T-cell (primary cell): ENCODE results near the gene ADGRL3. TPM values are rescaled to one million over a fixed set of nuclear protein-coding genes. Genes with fewer than 3 reads are reported as not detected.

ENCODE experiments used
- ATAC-seq, 4 experiments: fragments of 200-7000 bp in 3 of 4; fragments of 150-1000 bp in 1 of 4; cut with Tn5 transposase; replicated peaks in 1 of 4; 1 replicate in 3 of 4; 2 replicates in 1 of 4; pipeline ENCODE4 v1.10.0; 2021; ENCODE audit warnings: moderate library complexity in 3 of 4, mild to moderate bottlenecking in 2 of 4, moderate number of reproducible peaks in 1 of 4
- CTCF ChIA-PET, 2 donors: fragments of 300-600 bp; sonication (Branson Sonifier 250); formaldehyde crosslinking; loops; one replicate each; lab custom pipeline; 2022; ENCODE audit warnings: antibody characterized with exemption in 2 of 2; lab: Charles Lee
- POLR2A ChIA-PET, 2 donors: fragments of 300-600 bp; sonication (Branson Sonifier 250); formaldehyde crosslinking; loops; one replicate each; lab custom pipeline; 2022; ENCODE audit warnings: antibody characterized with exemption in 2 of 2; lab: Charles Lee
- DNase-seq, 35 experiments: peaks; one replicate each; pipeline versions ENCODE4 v3.0.0 to v3.0.0-alpha.2; 2013 to 2023
- H3K27ac ChIP-seq: one replicate; pipeline ENCODE4 v1.5.1; 2013; ENCODE audit warnings: low read length
- H3K27me3 ChIP-seq, 2 experiments: replicated peaks in 1 of 2; 1 replicate in 1 of 2; 2 replicates in 1 of 2; pipeline versions ENCODE4 v1.6.1 to v1.7.0; 2013; ENCODE audit warnings: low read length in 1 of 2, mixed read lengths in 1 of 2; ENCODE audit not compliant: control insufficient read depth in 2 of 2, insufficient read depth in 2 of 2; ENCODE audit errors: extremely low read depth in 1 of 2
- H3K36me3 ChIP-seq, 2 donors: 1 replicate in 1 of 2; 2 replicates in 1 of 2; pipeline versions ENCODE4 v1.6.1 to v1.7.0; 2013; ENCODE audit warnings: low read length in 1 of 2; ENCODE audit not compliant: control insufficient read depth in 2 of 2, insufficient read depth in 1 of 2; ENCODE audit errors: extremely low read depth in 1 of 2
- H3K4me1 ChIP-seq, 2 experiments: 1 replicate in 1 of 2; 2 replicates in 1 of 2; pipeline versions ENCODE4 v1.6.1 to v1.7.0; 2013; ENCODE audit warnings: low read length in 2 of 2, mixed read lengths in 1 of 2; ENCODE audit not compliant: insufficient read depth in 2 of 2, control insufficient read depth in 1 of 2; ENCODE audit errors: extremely low read depth in 1 of 2
- H3K4me3 ChIP-seq, 2 donors: 1 replicate in 1 of 2; 2 replicates in 1 of 2; pipeline versions ENCODE4 v1.5.1 to v1.7.0; 2013; ENCODE audit warnings: mild to moderate bottlenecking in 2 of 2, low read length in 1 of 2, moderate library complexity in 1 of 2; ENCODE audit not compliant: control insufficient read depth in 1 of 2; ENCODE audit errors: extremely low read depth in 1 of 2
- H3K9me3 ChIP-seq: 2 replicates; pipeline ENCODE4 v1.7.0; 2013
- H3K27ac Mint-ChIP-seq, 2 donors: one replicate each; pipeline ENCODE4 v1.8.0; 2020 to 2021; ENCODE audit warnings: mild to moderate bottlenecking in 2 of 2, mixed read lengths in 2 of 2
- H3K27me3 Mint-ChIP-seq, 2 donors: one replicate each; pipeline ENCODE4 v1.8.0; 2021 to 2022; ENCODE audit warnings: mixed read lengths in 2 of 2
- H3K36me3 Mint-ChIP-seq: one replicate; pipeline ENCODE4 v1.8.0; 2021; ENCODE audit warnings: mixed read lengths
- H3K4me1 Mint-ChIP-seq, 3 donors: one replicate each; pipeline ENCODE4 v1.8.0; 2020 to 2022; ENCODE audit warnings: mixed read lengths in 3 of 3, mild to moderate bottlenecking in 1 of 3
- H3K4me3 Mint-ChIP-seq, 3 donors: one replicate each; pipeline ENCODE4 v1.8.0; 2020 to 2022; ENCODE audit warnings: mild to moderate bottlenecking in 3 of 3, mixed read lengths in 3 of 3, moderate library complexity in 3 of 3
- H3K9me3 Mint-ChIP-seq, 3 donors: one replicate each; pipeline ENCODE4 v1.8.0; 2020 to 2022; ENCODE audit warnings: mixed read lengths in 3 of 3
- WGBS: methylation state at CpG from one replicate; pipeline ENCODE4 v1.1.5; 2013; ENCODE audit warnings: missing lambda C conversion rate; ENCODE audit not compliant: insufficient coverage; 5-methylcytosine and 5-hydroxymethylcytosine counted together
- total RNA-seq, 35 experiments: library from RNA in 6 of 35; stranded (reverse) in 6 of 35; fragments of 120-200 nt in 1 of 35; gene quantifications; one replicate each; pipeline versions ENCODE4 v1.2.1 to v1.2.4 and lab custom pipeline; 2013 to 2026

The ADGRL3 gene
- total RNA-seq, 5 donors from 2014 or later (not counting 1 experiment from before 2014, with no cell fraction given), result 0.09 TPM; not detected in 4

DNA sequence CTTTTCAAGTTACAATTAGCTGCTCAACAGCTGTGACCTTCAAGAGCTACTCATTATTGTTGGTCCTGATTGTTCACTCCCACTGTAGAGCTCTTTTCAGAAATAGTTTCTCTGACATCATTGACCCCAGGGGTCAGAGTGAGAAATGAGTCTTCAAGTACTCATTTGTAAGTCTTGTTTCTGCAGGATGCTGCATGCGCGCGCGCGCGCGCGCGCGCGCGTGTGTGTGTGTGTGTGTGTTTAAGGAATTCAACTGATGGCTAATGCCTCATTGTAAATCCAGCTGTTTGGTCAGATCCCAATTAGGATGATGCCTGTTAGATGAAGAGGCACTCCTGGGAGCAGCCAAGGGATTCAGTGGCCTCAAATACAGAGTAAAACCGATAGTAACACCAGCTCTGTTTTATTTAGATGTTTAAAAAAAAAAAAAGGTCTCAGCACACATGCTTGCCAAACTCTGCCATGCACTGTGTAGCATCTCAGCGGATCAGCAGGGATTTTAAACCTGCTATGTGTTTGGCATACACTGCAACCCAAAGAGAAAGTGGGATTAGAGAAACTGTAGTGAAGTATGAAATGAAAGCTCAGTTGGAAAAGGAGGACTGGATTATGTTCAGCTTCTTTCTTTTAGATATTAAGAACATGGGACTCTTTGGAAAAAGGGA, 332.3 kb downstream of the ADGRL3 start:
- Histone ChIP-seq H3K9me3 (no peaks in the 10 kb centered on the region), H3K36me3 (no peaks in the 10 kb centered on the region), H3K27me3 (no peaks in the 10 kb centered on the region), H3K27ac (no peak overlapping the region), H3K4me1 (no peaks in the 10 kb centered on the region), H3K4me3 (no peak overlapping the region)
- Mint-ChIP-seq H3K27me3 (no peaks in the 10 kb centered on the region), H3K4me1 (no peaks in the 10 kb centered on the region), H3K36me3 (no peaks in the 10 kb centered on the region), H3K9me3 (peaks cover 15 to 51% (median 20%) of the 10 kb centered on the region in 3 donors), H3K4me3 (no peak overlapping the region), H3K27ac (no peak overlapping the region)
- POLR2A ChIA-PET, result no interaction called here
- CTCF ChIA-PET, result no interaction called here
- 72% methylated on average over 12 of the region's 14 CpGs for WGBS
- ATAC-seq, result no peak
- DNase-seq, result no peak

DNA sequence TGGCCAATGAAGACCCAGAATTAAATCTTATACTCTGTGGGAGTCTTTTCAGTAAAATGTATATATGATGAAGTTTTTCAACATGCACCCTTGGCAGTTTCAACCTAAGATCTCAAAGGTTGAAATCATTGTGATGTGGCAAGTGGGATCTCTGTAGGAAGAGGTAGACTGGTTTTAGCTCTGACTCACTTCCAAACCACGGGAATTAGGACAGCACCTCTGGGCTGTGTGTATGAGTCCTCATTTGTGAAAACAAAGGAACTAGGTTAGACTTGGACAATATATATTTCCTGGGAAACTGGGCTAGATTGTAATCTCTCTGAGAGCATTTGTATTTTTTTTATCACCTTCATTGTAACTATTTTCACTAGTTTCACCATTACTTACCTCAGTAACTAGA, 333.0 kb downstream of the ADGRL3 start:
- Histone ChIP-seq H3K4me3 (no peak overlapping the region), H3K4me1 (no peaks in the 10 kb centered on the region), H3K36me3 (no peaks in the 10 kb centered on the region), H3K9me3 (no peaks in the 10 kb centered on the region), H3K27ac (no peak overlapping the region), H3K27me3 (no peaks in the 10 kb centered on the region)
- H3K36me3 Mint-ChIP-seq, result no peaks in the 10 kb centered on the region
- H3K27me3 Mint-ChIP-seq, result no peaks in the 10 kb centered on the region
- POLR2A ChIA-PET, result no interaction called here
- peaks cover 15 to 53% (median 21%) of the 10 kb centered on the region in 3 donors for H3K9me3 Mint-ChIP-seq
- no peak for DNase-seq
- WGBS, result no CpG with 5 or more reads among the region's 1 CpG
- no peak overlapping the region for H3K27ac Mint-ChIP-seq
- no peak for ATAC-seq
- H3K4me1 Mint-ChIP-seq, result no peaks in the 10 kb centered on the region
- H3K4me3 Mint-ChIP-seq, result no peak overlapping the region
- CTCF ChIA-PET, result no interaction called here

GRCh38 chr4:61540944-61541343, 340.8 kb downstream of the ADGRL3 start:
- peaks cover 18 to 29% (median 26%) of the 10 kb centered on the region in 3 donors for H3K9me3 Mint-ChIP-seq
- CTCF ChIA-PET, result no interaction called here
- no peaks in the 10 kb centered on the region for H3K36me3 ChIP-seq
- no peak overlapping the region for H3K27ac ChIP-seq
- no peaks in the 10 kb centered on the region for H3K4me1 ChIP-seq
- DNase-seq (no peak), ATAC-seq (no peak)
- H3K4me3 Mint-ChIP-seq, result no peak overlapping the region
- no peaks in the 10 kb centered on the region for H3K27me3 Mint-ChIP-seq
- H3K9me3 ChIP-seq, result no peaks in the 10 kb centered on the region
- POLR2A ChIA-PET, result no interaction called here
- H3K27me3 ChIP-seq, result no peaks in the 10 kb centered on the region
- H3K36me3 Mint-ChIP-seq, result no peaks in the 10 kb centered on the region
- H3K27ac Mint-ChIP-seq, result no peak overlapping the region
- no peaks in the 10 kb centered on the region for H3K4me1 Mint-ChIP-seq
- H3K4me3 ChIP-seq, result no peak overlapping the region
- 25% methylated on average over 1 of the region's 2 CpGs for whole genome bisulfite sequencing

GRCh38 chr4:61541459-61541858, 341.3 kb downstream of the ADGRL3 start:
- CTCF ChIA-PET, result no interaction called here
- WGBS, result no CpG with 5 or more reads among the region's 2 CpGs

GRCh38 chr4:61543976-61544375, 343.9 kb downstream of the ADGRL3 start:
- Histone ChIP-seq H3K36me3 (no peaks in the 10 kb centered on the region), H3K9me3 (no peaks in the 10 kb centered on the region), H3K27ac (no peak overlapping the region), H3K27me3 (no peaks in the 10 kb centered on the region), H3K4me1 (no peaks in the 10 kb centered on the region), H3K4me3 (no peak overlapping the region)
- ChIA-PET CTCF (no interaction called here), POLR2A (no interaction called here)
- no peaks in the 10 kb centered on the region for H3K27me3 Mint-ChIP-seq
- no peak for ATAC-seq
- H3K9me3 Mint-ChIP-seq, result peaks cover 16 to 26% (median 17%) of the 10 kb centered on the region in 3 donors
- H3K27ac Mint-ChIP-seq, result no peak overlapping the region
- H3K4me3 Mint-ChIP-seq, result no peak overlapping the region
- H3K36me3 Mint-ChIP-seq, result no peaks in the 10 kb centered on the region
- WGBS, result no CpG with 5 or more reads among the region's 3 CpGs
- H3K4me1 Mint-ChIP-seq, result no peaks in the 10 kb centered on the region
- no peak for DNase-seq

More at GRCh38 chr4:61541459-61541858, 341.3 kb downstream of the ADGRL3 start:
- H3K27me3 Mint-ChIP-seq, result no peaks in the 10 kb centered on the region
- DNase-seq (no peak), ATAC-seq (no peak)
- Histone ChIP-seq H3K4me3 (no peak overlapping the region), H3K4me1 (no peaks in the 10 kb centered on the region), H3K9me3 (no peaks in the 10 kb centered on the region), H3K27me3 (no peaks in the 10 kb centered on the region), H3K36me3 (no peaks in the 10 kb centered on the region), H3K27ac (no peak overlapping the region)
- no peaks in the 10 kb centered on the region for H3K4me1 Mint-ChIP-seq
- H3K36me3 Mint-ChIP-seq, result no peaks in the 10 kb centered on the region
- POLR2A ChIA-PET, result no interaction called here
- no peak overlapping the region for H3K27ac Mint-ChIP-seq
- H3K9me3 Mint-ChIP-seq, result peaks cover 16 to 29% (median 27%) of the 10 kb centered on the region in 3 donors
- no peak overlapping the region for H3K4me3 Mint-ChIP-seq

GRCh38 chr4:61545902-61546480, 345.9 kb downstream of the ADGRL3 start:
- ATAC-seq (no peak), DNase-seq (no peak)
- no peak overlapping the region for H3K27ac Mint-ChIP-seq
- no peaks in the 10 kb centered on the region for H3K4me1 ChIP-seq
- no peaks in the 10 kb centered on the region for H3K4me1 Mint-ChIP-seq
- H3K4me3 Mint-ChIP-seq, result no peak overlapping the region
- ChIA-PET CTCF (no interaction called here), POLR2A (no interaction called here)
- peaks cover 12 to 25% (median 15%) of the 10 kb centered on the region in 3 donors for H3K9me3 Mint-ChIP-seq
- H3K36me3 ChIP-seq, result no peaks in the 10 kb centered on the region
- H3K36me3 Mint-ChIP-seq, result no peaks in the 10 kb centered on the region
- no peak overlapping the region for H3K27ac ChIP-seq
- no peaks in the 10 kb centered on the region for H3K27me3 Mint-ChIP-seq
- H3K9me3 ChIP-seq, result no peaks in the 10 kb centered on the region
- H3K27me3 ChIP-seq, result no peaks in the 10 kb centered on the region
- WGBS, result 96% methylated on average over 3 of the region's 3 CpGs
- no peak overlapping the region for H3K4me3 ChIP-seq
